Cortex of kidney (tissue), 1 donor: ENCODE data around the gene SLC2A4.
"Not testable (repeated sequence)": the region's sequence is repeated elsewhere in the genome, so short reads cannot be mapped to it uniquely, and the experiment has no call there.

Experiments
- DNase-seq: peaks from one replicate; lab custom pipeline; 2025; lab: John Stamatoyannopoulos, UW

SLC2A4 gene

GRCh38 chr17:7281074-7281952 is at the start of gene SLC2A4:
TSS of gene SLC2A4 (plus strand) at chr17:7281718. CDS start at chr17:7281935, 217 bp downstream.
- DNase-seq, result no peak

GRCh38 chr17:7232114-7232513 is 49.4 kb upstream of the SLC2A4 start:
- DNase-seq, result no peak

- no peak for DNase-seq
Observed at GRCh38 chr17:7233701-7234082, 47.8 kb upstream of the SLC2A4 start.

GRCh38 chr17:7234083-7234951 is 47.2 kb upstream of the SLC2A4 start, which contains the start of gene DVL2:
TSS of gene DVL2 (minus strand) at chr17:7234517. CDS start at chr17:7234262, 255 bp downstream.
- DNase-seq, result no peak

- DNase-seq, result no peak
Observed at GRCh38 chr17:7235693-7236665, 45.5 kb upstream of the SLC2A4 start.

- no peak for DNase-seq
Observed at GRCh38 chr17:7236808-7237207, 44.7 kb upstream of the SLC2A4 start.

GRCh38 chr17:7237266-7237760 is 44.2 kb upstream of the SLC2A4 start:
- DNase-seq, result no peak

GRCh38 chr17:7237761-7238419 is 43.6 kb upstream of the SLC2A4 start:
- DNase-seq, result no peak

- DNase-seq, result no peak
Observed at GRCh38 chr17:7238420-7239090, 43.0 kb upstream of the SLC2A4 start.

- peak; percentile 86 for DNase-seq
Observed at GRCh38 chr17:7239091-7240027, 42.2 kb upstream of the SLC2A4 start, which contains the start of gene PHF23. TSS of gene PHF23 (minus strand) at chr17:7239457. CDS start at chr17:7239279, 178 bp downstream.

GRCh38 chr17:7240375-7240774 is 41.1 kb upstream of the SLC2A4 start:
- no peak for DNase-seq

GRCh38 chr17:7241090-7241733 is 40.3 kb upstream of the SLC2A4 start:
- no peak for DNase-seq

GRCh38 chr17:7241783-7242716 is 39.5 kb upstream of the SLC2A4 start, which contains the start of gene GABARAP:
TSS of gene GABARAP (minus strand) at chr17:7242449. CDS start at chr17:7242330, 119 bp downstream.
- DNase-seq, result no peak

GRCh38 chr17:7242717-7243452 is 38.6 kb upstream of the SLC2A4 start:
- no peak for DNase-seq

GRCh38 chr17:7243453-7243729 is 38.1 kb upstream of the SLC2A4 start:
- DNase-seq, result no peak

- not testable (repeated sequence) for DNase-seq
Observed at GRCh38 chr17:7243838-7244237, 37.7 kb upstream of the SLC2A4 start.

GRCh38 chr17:7246779-7247178 is 34.7 kb upstream of the SLC2A4 start:
- no peak for DNase-seq
